Common myeloid progenitor, CD34-positive (primary cell): ENCODE measurements around the gene GJB6.

Source experiments
- CTCF ChIA-PET: fragments of 350-600 bp; sonication (Branson Sonifier 250); formaldehyde crosslinking; loops from one replicate; lab custom pipeline; 2021; ENCODE audit warnings: antibody characterized with exemption; lab: Charles Lee
- POLR2A ChIA-PET: fragments of 350-600 bp; sonication (Branson Sonifier 250); formaldehyde crosslinking; loops from one replicate; lab custom pipeline; 2021; ENCODE audit warnings: antibody characterized with exemption; lab: Charles Lee
- DNase-seq, 3 donors: peaks; one replicate each; pipeline versions ENCODE4 v3.0.0 to v3.0.0-alpha.2; 2013
- H3K27ac ChIP-seq, 2 experiments: 1 replicate in 1 of 2; 2 replicates in 1 of 2; pipeline ENCODE4 v1.7.0; 2013; ENCODE audit warnings: inconsistent platforms in 2 of 2, low read length in 2 of 2, mild to moderate bottlenecking in 2 of 2, low read depth in 1 of 2, moderate library complexity in 1 of 2; ENCODE audit not compliant: severe bottlenecking in 2 of 2, insufficient read depth in 1 of 2, poor library complexity in 1 of 2
- H3K27me3 ChIP-seq, 5 experiments: replicated peaks in 2 of 5; 1 replicate in 3 of 5; 2 replicates in 2 of 5; pipeline versions ENCODE4 v1.6.1 to v1.7.0; 2013; ENCODE audit warnings: low read length in 4 of 5, mild to moderate bottlenecking in 2 of 5, moderate library complexity in 2 of 5, inconsistent platforms in 1 of 5; ENCODE audit not compliant: insufficient read depth in 5 of 5, control insufficient read depth in 4 of 5
- H3K36me3 ChIP-seq, 4 experiments: 1 replicate in 2 of 4; 2 replicates in 2 of 4; pipeline versions ENCODE4 v1.6.1 to v1.7.0; 2013; ENCODE audit warnings: low read length in 3 of 4, control low read depth in 1 of 4, mild to moderate bottlenecking in 1 of 4; ENCODE audit not compliant: control insufficient read depth in 4 of 4, insufficient read depth in 4 of 4
- H3K4me1 ChIP-seq, 4 experiments: 1 replicate in 3 of 4; 2 replicates in 1 of 4; pipeline versions ENCODE4 v1.6.1 to v1.7.1; 2013; ENCODE audit warnings: low read length in 3 of 4, mild to moderate bottlenecking in 3 of 4, control low read depth in 1 of 4, inconsistent platforms in 1 of 4, moderate library complexity in 1 of 4; ENCODE audit not compliant: control insufficient read depth in 4 of 4, insufficient read depth in 4 of 4; ENCODE audit errors: control extremely low read depth in 1 of 4
- H3K4me3 ChIP-seq, 7 experiments: 1 replicate in 4 of 7; 2 replicates in 3 of 7; pipeline versions ENCODE4 v1.5.1 to v1.7.0; 2013; ENCODE audit warnings: mild to moderate bottlenecking in 7 of 7, low read length in 6 of 7, moderate library complexity in 6 of 7, inconsistent platforms in 2 of 7, low read depth in 2 of 7, control low read depth in 1 of 7; ENCODE audit not compliant: insufficient read depth in 4 of 7, control insufficient read depth in 1 of 7; ENCODE audit errors: extremely low read depth in 1 of 7
- H3K9me3 ChIP-seq, 5 experiments: 1 replicate in 4 of 5; 2 replicates in 1 of 5; pipeline versions ENCODE4 v1.6.1 to v1.7.1; 2013; ENCODE audit warnings: low read length in 4 of 5, mild to moderate bottlenecking in 2 of 5, inconsistent platforms in 1 of 5, low read depth in 1 of 5, moderate library complexity in 1 of 5; ENCODE audit not compliant: control insufficient read depth in 4 of 5, insufficient read depth in 2 of 5; ENCODE audit errors: control extremely low read depth in 1 of 5
- WGBS: methylation state at CpG from one replicate; pipeline ENCODE4 v1.1.5; 2013; ENCODE audit not compliant: insufficient coverage; 5-methylcytosine and 5-hydroxymethylcytosine counted together

The GJB6 gene

GRCh38 chr13:20209948-20210347, 22.2 kb downstream of the GJB6 start:
- WGBS = no CpG with 5 or more reads among the region's 1 CpG
- Histone ChIP-seq H3K4me1 (no peaks in the 10 kb centered on the region), H3K9me3 (peaks cover 0 to 10% (median 5%) of the 10 kb centered on the region in 5 experiments), H3K4me3 (no peak overlapping the region), H3K27me3 (peaks cover 0 to 6% (median 3%) of the 10 kb centered on the region in 5 experiments), H3K27ac (no peak overlapping the region), H3K36me3 (no peaks in the 10 kb centered on the region)
- POLR2A ChIA-PET = no interaction called here
- DNase-seq = no peak
- CTCF ChIA-PET = no interaction called here

- ChIA-PET POLR2A (no interaction called here), CTCF (no interaction called here)
- no peaks in the 10 kb centered on the region for H3K4me1 ChIP-seq
- DNase-seq = no peak
- no peak overlapping the region for H3K4me3 ChIP-seq
- 85% methylated on average over 9 of the region's 16 CpGs for WGBS
- no peak overlapping the region for H3K27ac ChIP-seq
- H3K27me3 ChIP-seq = peaks cover 0 to 6% (median 6%) of the 10 kb centered on the region in 5 experiments
- H3K9me3 ChIP-seq = peaks cover 0 to 4% (median 0%) of the 10 kb centered on the region in 5 experiments
- H3K36me3 ChIP-seq = no peaks in the 10 kb centered on the region
These were observed 25.4 kb downstream of the GJB6 start for GRCh38 chr13:20206698-20207235.

GRCh38 chr13:20206065-20206697, 25.9 kb downstream of the GJB6 start:
- H3K4me3 ChIP-seq = no peak overlapping the region
- ChIA-PET CTCF (no interaction called here), POLR2A (no interaction called here)
- peaks cover 0 to 6% (median 6%) of the 10 kb centered on the region in 5 experiments for H3K27me3 ChIP-seq
- 84% methylated on average over 9 of the region's 11 CpGs for whole genome bisulfite sequencing
- H3K36me3 ChIP-seq = no peaks in the 10 kb centered on the region
- peaks cover 0 to 8% (median 4%) of the 10 kb centered on the region in 5 experiments for H3K9me3 ChIP-seq
- no peak for DNase-seq
- H3K27ac ChIP-seq = no peak overlapping the region
- H3K4me1 ChIP-seq = no peaks in the 10 kb centered on the region

- no peak overlapping the region for H3K4me3 ChIP-seq
- peaks cover 0 to 8% (median 4%) of the 10 kb centered on the region in 5 experiments for H3K9me3 ChIP-seq
- no peak for DNase-seq
- H3K36me3 ChIP-seq = no peaks in the 10 kb centered on the region
- peaks cover 20 to 35% (median 26%) of the 10 kb centered on the region in 5 experiments for H3K27me3 ChIP-seq
- no CpG with 5 or more reads among the region's 1 CpG for WGBS
- no peak overlapping the region for H3K27ac ChIP-seq
- POLR2A ChIA-PET = no interaction called here
- peaks cover 0 to 9% (median 6%) of the 10 kb centered on the region in 4 experiments for H3K4me1 ChIP-seq
- CTCF ChIA-PET = interaction anchor here (0.6 kb wide), 1 partner anchor 320 kb away, joined by 3 read pairs; no protein-coding TSS in a partner anchor
These were observed 33.3 kb downstream of the GJB6 start for GRCh38 chr13:20198781-20199180.

- H3K4me1 ChIP-seq = peaks cover 0 to 22% (median 19%) of the 10 kb centered on the region in 4 experiments
- WGBS = 24% methylated on average over 3 of the region's 5 CpGs
- peaks cover 0 to 7% (median 4%) of the 10 kb centered on the region in 5 experiments for H3K9me3 ChIP-seq
- no peaks in the 10 kb centered on the region for H3K36me3 ChIP-seq
- H3K27ac ChIP-seq = no peak overlapping the region
- ChIA-PET POLR2A (no interaction called here), CTCF (interaction anchor here (0.6 to 2.0 kb wide), 13 partner anchors 8 to 314 kb away, joined by 3 to 10 read pairs (median 3); no protein-coding TSS in a partner anchor)
- peak; percentile 59 to 65 (median 62) for DNase-seq
- peaks cover 20 to 48% (median 24%) of the 10 kb centered on the region in 5 experiments for H3K27me3 ChIP-seq
- H3K4me3 ChIP-seq = no peak overlapping the region
These were observed 34.7 kb downstream of the GJB6 start for GRCh38 chr13:20197361-20197834.

GRCh38 chr13:20195801-20196200, 36.3 kb downstream of the GJB6 start:
- no peak overlapping the region for H3K4me3 ChIP-seq
- peaks cover 20 to 64% (median 34%) of the 10 kb centered on the region in 5 experiments for H3K27me3 ChIP-seq
- CTCF ChIA-PET = interaction anchor here (0.6 to 2.0 kb wide), 6 partner anchors 9 to 299 kb away, joined by 3 to 10 read pairs (median 3); no protein-coding TSS in a partner anchor
- 77% methylated on average over 8 of the region's 8 CpGs for WGBS
- POLR2A ChIA-PET = interaction anchor here (0.7 kb wide), 1 partner anchor 259 kb away, joined by 3 read pairs; no protein-coding TSS in a partner anchor
- H3K9me3 ChIP-seq = no peaks in the 10 kb centered on the region
- H3K27ac ChIP-seq = no peak overlapping the region
- H3K4me1 ChIP-seq = peaks cover 0 to 32% (median 26%) of the 10 kb centered on the region in 4 experiments
- H3K36me3 ChIP-seq = no peaks in the 10 kb centered on the region
- DNase-seq = no peak
